CD4-positive, alpha-beta T cell (primary cell): ENCODE measurements around the gene FBLN2. TPM values are rescaled to one million over a fixed set of nuclear protein-coding genes. Genes with fewer than 3 reads are reported as not detected.

ENCODE experiments used
- ATAC-seq: fragments of 200-7000 bp; cut with Tn5 transposase; one replicate; pipeline ENCODE4 v1.10.0; 2022; ENCODE audit warnings: mild to moderate bottlenecking; ENCODE audit not compliant: poor library complexity
- CTCF ChIA-PET: fragments of 350-600 bp; sonication (Branson Sonifier 250); formaldehyde crosslinking; loops from one replicate; lab custom pipeline; 2021; ENCODE audit warnings: antibody characterized with exemption, inconsistent platforms; lab: Charles Lee
- POLR2A ChIA-PET: fragments of 350-600 bp; sonication (Branson Sonifier 250); formaldehyde crosslinking; loops from one replicate; lab custom pipeline; 2021; ENCODE audit warnings: antibody characterized with exemption, inconsistent platforms; lab: Charles Lee
- DNase-seq, 14 experiments: peaks; one replicate each; pipeline ENCODE4 v3.0.0-alpha.2; 2013 to 2020; ENCODE audit warnings: mixed read lengths in 2 of 14
- H3K27ac ChIP-seq, 2 donors: one replicate each; pipeline versions ENCODE4 v1.5.1 to v1.7.0; 2013; ENCODE audit warnings: low read length in 2 of 2, low read depth in 1 of 2, mild to moderate bottlenecking in 1 of 2
- H3K27me3 ChIP-seq, 2 experiments: 1 replicate in 1 of 2; 2 replicates in 1 of 2; pipeline versions ENCODE4 v1.6.1 to v1.7.0; 2013; ENCODE audit warnings: low read length in 2 of 2, control low read depth in 1 of 2, mild to moderate bottlenecking in 1 of 2, moderate library complexity in 1 of 2; ENCODE audit not compliant: insufficient read depth in 2 of 2, control insufficient read depth in 1 of 2
- H3K36me3 ChIP-seq: one replicate; pipeline ENCODE4 v1.6.1; 2013; ENCODE audit warnings: low read length, control low read depth; ENCODE audit not compliant: insufficient read depth
- H3K4me1 ChIP-seq: one replicate; pipeline ENCODE4 v1.6.1; 2013; ENCODE audit warnings: low read length, control low read depth; ENCODE audit not compliant: insufficient read depth
- H3K4me3 ChIP-seq: one replicate; pipeline ENCODE4 v1.5.1; 2013; ENCODE audit warnings: mild to moderate bottlenecking, low read length, moderate library complexity
- H3K9me3 ChIP-seq, 2 experiments: 1 replicate in 1 of 2; 2 replicates in 1 of 2; pipeline versions ENCODE4 v1.6.1 to v1.7.0; 2013; ENCODE audit warnings: low read length in 2 of 2, mild to moderate bottlenecking in 2 of 2, control low read depth in 1 of 2, moderate library complexity in 1 of 2; ENCODE audit not compliant: control insufficient read depth in 1 of 2, insufficient read depth in 1 of 2
- H3K27ac Mint-ChIP-seq: one replicate; pipeline ENCODE4 v1.8.0; 2020; ENCODE audit warnings: mixed read lengths
- H3K27me3 Mint-ChIP-seq: one replicate; pipeline ENCODE4 v1.8.0; 2021; ENCODE audit warnings: mixed read lengths
- H3K36me3 Mint-ChIP-seq: one replicate; pipeline ENCODE4 v1.8.0; 2021; ENCODE audit warnings: low read depth, mixed read lengths
- H3K4me1 Mint-ChIP-seq: one replicate; pipeline ENCODE4 v1.8.0; 2021; ENCODE audit warnings: low read depth, mixed read lengths
- H3K4me3 Mint-ChIP-seq: one replicate; pipeline ENCODE4 v1.8.0; 2020; ENCODE audit warnings: mild to moderate bottlenecking, mixed read lengths
- H3K9me3 Mint-ChIP-seq: one replicate; pipeline ENCODE4 v1.8.0; 2020; ENCODE audit warnings: mixed read lengths
- CTCF ChIP-seq: fragments of 200-600 bp; IDR thresholded peaks from one replicate; pipeline ENCODE4 v1.8.0; 2022; ENCODE audit warnings: antibody characterized with exemption, mild to moderate bottlenecking
- intact Hi-C, 2 experiments: fragments of 100-400 bp; cut with DNase I in 1 of 2; cut with micrococcal nuclease in 1 of 2; formaldehyde crosslinking; loops; one replicate each; pipeline versions ENCODE4 v1.15.1 to v1.9.0; 2023 to 2025; cut with DNase I, micrococcal nuclease
- total RNA-seq, 174 experiments: library from RNA in 2 of 174; stranded (reverse) in 2 of 174; gene quantifications; one replicate each; pipeline ENCODE4 v1.2.3 and lab custom pipeline; 2021 to 2026

The FBLN2 gene
- total RNA-seq, 2 experiments from 2014 or later, result 0.19 to 0.25 TPM

DNA sequence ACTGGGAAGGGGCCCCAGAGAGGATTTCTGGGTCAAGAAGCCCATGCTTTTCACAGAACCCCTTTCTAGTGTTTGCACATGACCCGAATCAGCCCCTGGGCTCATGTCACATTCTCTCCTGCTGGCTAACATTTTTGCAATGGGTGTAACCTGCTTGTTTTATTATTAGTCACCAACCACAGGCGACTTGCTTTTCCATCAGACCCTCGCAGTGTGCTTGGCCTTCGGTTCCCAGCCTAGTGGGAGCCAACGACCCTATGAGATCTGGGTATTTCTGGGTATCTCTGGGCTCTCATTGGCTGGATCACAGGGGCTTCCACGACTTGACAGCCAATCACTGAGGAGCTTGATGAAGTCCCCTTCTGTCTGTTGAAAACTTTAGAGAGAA, 11.0 kb upstream of the FBLN2 start:
- Mint-ChIP-seq H3K4me1 (peaks cover 8% of the 10 kb centered on the region), H3K27ac (no peak overlapping the region), H3K36me3 (no peaks in the 10 kb centered on the region), H3K4me3 (no peak overlapping the region), H3K27me3 (no peaks in the 10 kb centered on the region), H3K9me3 (no peaks in the 10 kb centered on the region)
- ChIA-PET CTCF (no interaction called here), POLR2A (no interaction called here)
- H3K36me3 ChIP-seq, result no peaks in the 10 kb centered on the region
- peaks cover 0 to 12% of the 10 kb centered on the region in 2 experiments for H3K9me3 ChIP-seq
- H3K27ac ChIP-seq, result no peak overlapping the region
- intact Hi-C loops, result no loop called here
- ATAC-seq (no peak), DNase-seq (no peak)
- no peak overlapping the region for H3K4me3 ChIP-seq
- peaks cover 0 to 2% of the 10 kb centered on the region in 2 experiments for H3K27me3 ChIP-seq
- TF ChIP-seq CTCF, result no peak
- H3K4me1 ChIP-seq, result peaks cover 8% of the 10 kb centered on the region

DNA sequence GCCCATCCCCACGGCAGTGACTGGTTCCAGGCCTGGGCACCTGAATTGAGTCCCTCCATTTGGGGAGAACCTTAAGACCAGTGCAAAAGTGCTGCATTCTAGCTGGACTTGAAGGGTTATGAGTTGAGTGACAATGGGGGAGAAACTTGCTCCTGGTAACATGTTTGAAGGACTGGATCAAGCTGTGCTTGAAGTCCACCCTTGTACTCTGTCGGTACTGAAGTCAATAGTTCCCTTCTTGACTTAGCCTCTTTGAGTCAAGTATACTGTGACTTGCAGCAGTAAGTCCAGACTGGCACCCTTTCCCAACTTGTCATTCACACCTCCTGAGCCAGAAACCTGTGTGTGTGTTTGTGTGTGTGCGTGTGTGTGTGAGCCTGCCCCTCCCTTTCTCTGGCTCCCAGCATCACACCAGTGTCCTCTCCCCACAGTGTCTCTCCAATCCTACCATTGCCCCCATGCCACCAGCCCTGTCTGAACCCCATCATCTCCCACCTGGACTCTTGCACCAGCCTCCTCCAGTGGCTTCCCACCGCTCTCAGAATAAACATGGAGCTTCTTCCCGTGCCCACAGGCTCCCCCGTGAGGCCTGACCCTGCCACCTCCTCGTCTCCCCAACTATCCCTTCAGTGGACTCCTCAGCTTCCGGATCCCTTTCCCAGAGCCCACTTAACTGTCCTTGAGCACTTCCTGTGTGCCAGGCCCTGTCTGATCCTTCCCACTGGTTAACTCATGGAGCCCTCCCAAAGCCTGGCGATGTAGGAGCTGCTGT, 10.2 kb upstream of the FBLN2 start:
- DNase-seq (no peak), ATAC-seq (no peak)
- intact Hi-C loops, result no loop called here
- Histone ChIP-seq H3K9me3 (peaks cover 0 to 18% of the 10 kb centered on the region in 2 experiments), H3K27ac (no peak overlapping the region), H3K27me3 (peaks cover 2 to 9% of the 10 kb centered on the region in 2 experiments), H3K4me3 (no peak overlapping the region), H3K36me3 (no peaks in the 10 kb centered on the region), H3K4me1 (peaks cover 8% of the 10 kb centered on the region)
- H3K27ac Mint-ChIP-seq, result no peak overlapping the region
- CTCF ChIA-PET, result no interaction called here
- H3K36me3 Mint-ChIP-seq, result no peaks in the 10 kb centered on the region
- no peak overlapping the region for H3K4me3 Mint-ChIP-seq
- POLR2A ChIA-PET, result no interaction called here
- H3K27me3 Mint-ChIP-seq, result no peaks in the 10 kb centered on the region
- TF ChIP-seq CTCF, result no peak
- H3K9me3 Mint-ChIP-seq, result no peaks in the 10 kb centered on the region
- peaks cover 8% of the 10 kb centered on the region for H3K4me1 Mint-ChIP-seq

DNA sequence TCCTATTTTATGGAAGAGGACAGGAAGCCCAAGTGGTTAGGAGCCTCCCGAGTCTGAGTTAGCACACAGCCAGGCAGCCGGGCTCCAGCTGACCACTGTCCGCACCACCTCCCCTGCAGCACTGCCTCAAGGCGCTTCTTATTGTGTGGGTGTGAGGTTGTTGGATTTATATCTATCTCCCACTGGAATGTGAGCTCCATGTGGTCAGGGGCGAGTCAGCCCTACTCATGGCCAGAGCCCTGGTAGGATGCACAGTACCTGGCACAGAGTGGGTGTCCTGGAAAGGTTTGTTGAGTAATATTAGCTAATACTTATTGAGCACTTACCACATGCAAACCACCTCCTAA, 9.7 kb upstream of the FBLN2 start:
- ChIA-PET CTCF (no interaction called here), POLR2A (no interaction called here)
- Mint-ChIP-seq H3K9me3 (no peaks in the 10 kb centered on the region), H3K27me3 (no peaks in the 10 kb centered on the region), H3K4me3 (no peak overlapping the region), H3K36me3 (no peaks in the 10 kb centered on the region), H3K27ac (no peak overlapping the region), H3K4me1 (peaks cover 12% of the 10 kb centered on the region)
- no peak for TF ChIP-seq CTCF
- DNase-seq, result no peak
- Histone ChIP-seq H3K9me3 (peaks cover 0 to 18% of the 10 kb centered on the region in 2 experiments), H3K4me3 (no peak overlapping the region), H3K4me1 (peaks cover 10% of the 10 kb centered on the region), H3K27me3 (peaks cover 7 to 9% of the 10 kb centered on the region in 2 experiments), H3K27ac (no peak overlapping the region), H3K36me3 (no peaks in the 10 kb centered on the region)
- ATAC-seq, result no peak
- intact Hi-C loops, result no loop called here
